GM21360 (cell line): ENCODE results near the gene PKNOX2.

Source experiments
- ATAC-seq: cut with Tn5 transposase; IDR thresholded peaks from one replicate; pipeline ENCODE4 v1.9.1; 2021; ENCODE audit warnings: mild to moderate bottlenecking, moderate library complexity; ENCODE audit not compliant: unreplicated experiment

Gene PKNOX2

GRCh38 chr11:125333354-125334073, 169.0 kb downstream of the PKNOX2 start:
- no peak for ATAC-seq

DNA sequence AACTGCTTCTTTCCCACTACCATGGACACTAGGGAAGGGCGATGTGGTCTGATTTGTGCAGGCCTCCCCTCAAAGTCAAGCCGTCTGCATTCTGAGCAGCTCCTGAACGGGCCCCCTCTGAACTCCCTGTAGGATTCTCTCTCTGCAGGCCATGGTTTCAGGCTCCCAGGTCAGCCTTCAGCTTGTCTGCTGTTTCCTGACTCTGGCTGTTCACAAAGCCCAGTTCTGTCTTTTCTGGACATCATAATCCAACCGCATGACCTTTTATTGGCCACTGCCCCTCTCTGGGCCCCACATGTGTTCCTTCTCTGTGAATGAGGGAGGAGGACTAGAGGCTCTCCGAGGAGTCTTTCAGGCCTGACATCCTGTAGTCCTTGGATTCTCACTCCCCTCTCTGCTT, 170.6 kb downstream of the PKNOX2 start:
- ATAC-seq = no peak

DNA sequence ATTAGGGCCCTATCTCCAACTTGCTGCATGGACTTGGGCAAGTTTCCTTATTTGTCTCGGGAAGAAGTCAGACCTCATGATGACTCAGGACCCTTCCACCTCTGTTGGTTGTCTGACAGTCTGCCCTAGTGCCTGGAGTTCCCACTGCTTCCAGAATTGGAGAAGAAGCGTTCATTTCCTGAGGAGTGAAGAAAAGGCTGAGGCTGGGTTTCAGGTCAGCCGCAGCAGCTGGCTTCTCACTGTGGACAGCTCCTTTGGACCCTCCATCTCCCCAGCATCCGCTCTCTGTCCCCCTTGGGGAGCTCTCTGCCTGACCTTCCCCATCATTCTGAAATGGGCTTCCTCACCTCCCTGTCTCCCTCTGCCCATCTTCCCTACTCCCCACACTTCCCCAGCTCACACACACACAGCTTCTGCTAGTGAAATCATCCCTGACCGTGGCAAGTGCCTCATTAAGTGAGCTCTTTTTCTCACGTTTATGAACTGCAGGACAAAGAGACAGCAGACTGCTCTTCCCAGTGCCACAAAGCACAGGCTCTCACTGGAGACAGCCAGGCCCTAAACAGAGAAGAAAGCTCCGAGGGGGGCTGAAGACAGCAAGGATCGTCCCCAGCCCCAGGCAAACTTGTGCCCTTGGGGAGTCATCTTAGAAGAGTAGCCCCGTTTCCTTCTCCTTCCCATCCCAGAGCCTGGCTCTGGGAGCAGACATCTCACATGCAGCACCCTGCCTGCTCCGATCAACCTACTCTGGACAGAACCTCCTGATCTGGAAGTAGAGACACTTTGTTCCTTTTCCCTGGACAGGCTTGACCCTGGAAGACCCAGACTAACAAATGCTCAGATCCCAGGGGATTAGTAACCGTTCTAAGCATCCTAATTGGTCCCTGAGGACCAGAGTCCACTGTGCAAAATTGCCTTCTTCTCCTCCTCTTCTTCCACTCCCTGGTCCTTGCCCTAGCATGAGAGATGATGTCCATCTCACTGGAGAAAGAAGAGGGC, 173.6 kb downstream of the PKNOX2 start:
- ATAC-seq = no peak

GRCh38 chr11:125338886-125339811, 174.6 kb downstream of the PKNOX2 start:
- no peak for ATAC-seq

- ATAC-seq = no peak
These were observed 177.1 kb downstream of the PKNOX2 start for GRCh38 chr11:125341676-125342075.

- ATAC-seq = no peak
These were observed 177.9 kb downstream of the PKNOX2 start for GRCh38 chr11:125342281-125342930.

DNA sequence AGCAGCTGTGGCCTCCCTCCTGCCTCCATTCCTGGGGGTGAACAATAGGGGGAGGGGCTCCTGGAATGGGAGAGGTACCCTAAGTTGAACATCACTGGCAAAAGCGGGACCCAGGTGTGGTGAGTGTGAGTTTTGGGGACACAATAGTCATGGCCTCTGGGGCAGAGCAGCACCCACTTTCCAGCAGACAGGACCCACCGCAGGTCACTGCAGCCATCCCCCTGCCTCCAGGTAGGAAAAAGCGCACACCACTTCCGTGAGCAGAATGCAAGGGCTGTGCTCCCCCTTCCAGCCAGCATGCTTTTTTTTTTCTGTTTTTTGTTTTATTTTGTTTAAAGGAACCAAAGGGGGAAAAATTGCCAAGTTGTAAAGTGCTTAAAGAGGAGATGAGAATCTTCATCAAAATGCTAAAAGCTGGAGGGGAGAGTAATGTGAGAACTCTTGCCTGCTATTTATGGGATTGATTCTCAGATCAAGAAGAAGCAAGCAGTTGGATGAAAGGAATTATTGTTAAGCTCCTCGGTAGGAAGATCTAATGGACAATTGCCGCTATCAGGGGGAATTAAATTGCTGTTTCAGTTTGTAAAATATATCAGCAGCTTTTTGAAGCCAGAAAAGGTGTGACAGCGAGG, 178.7 kb downstream of the PKNOX2 start:
- ATAC-seq = no peak

GRCh38 chr11:125343718-125344131, 179.2 kb downstream of the PKNOX2 start:
- ATAC-seq = no peak

- no peak for ATAC-seq
These were observed 180.4 kb downstream of the PKNOX2 start for GRCh38 chr11:125344846-125345420.

DNA sequence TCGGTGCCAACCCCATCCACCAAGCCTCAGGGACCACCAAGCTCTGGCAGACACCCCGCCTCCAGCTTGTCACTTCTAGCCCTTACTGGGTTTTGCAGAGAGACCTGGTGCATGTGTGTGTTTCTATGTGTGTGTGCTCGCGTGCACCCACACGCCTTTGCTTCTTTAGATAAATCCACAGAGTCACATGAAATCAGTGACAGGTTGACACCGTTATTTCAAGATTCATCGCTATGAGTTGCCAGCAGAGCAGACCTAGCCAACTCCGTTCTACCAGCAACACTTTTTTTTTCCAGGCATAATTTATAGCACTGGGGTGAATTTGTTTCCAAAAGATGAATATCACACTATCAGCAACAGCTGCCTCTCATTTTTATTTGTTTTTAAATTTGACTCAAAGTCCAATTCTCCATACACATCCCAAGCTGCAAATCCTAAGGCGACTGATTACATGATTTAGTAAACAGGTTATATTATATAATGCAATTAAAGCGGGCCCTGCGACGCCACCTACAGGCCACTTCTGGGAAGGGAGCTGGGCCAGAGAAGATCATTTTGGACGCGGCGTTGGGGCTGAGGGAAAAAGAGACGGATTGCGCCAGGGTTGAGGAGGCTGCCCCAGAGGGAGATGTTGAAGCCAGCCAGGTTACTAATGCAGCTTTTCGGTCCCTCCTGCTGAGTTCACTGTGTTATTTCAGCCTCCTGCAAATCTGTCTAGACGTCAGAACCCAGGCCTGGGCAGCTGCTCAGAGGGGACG, 181.0 kb downstream of the PKNOX2 start:
- no peak for ATAC-seq

DNA sequence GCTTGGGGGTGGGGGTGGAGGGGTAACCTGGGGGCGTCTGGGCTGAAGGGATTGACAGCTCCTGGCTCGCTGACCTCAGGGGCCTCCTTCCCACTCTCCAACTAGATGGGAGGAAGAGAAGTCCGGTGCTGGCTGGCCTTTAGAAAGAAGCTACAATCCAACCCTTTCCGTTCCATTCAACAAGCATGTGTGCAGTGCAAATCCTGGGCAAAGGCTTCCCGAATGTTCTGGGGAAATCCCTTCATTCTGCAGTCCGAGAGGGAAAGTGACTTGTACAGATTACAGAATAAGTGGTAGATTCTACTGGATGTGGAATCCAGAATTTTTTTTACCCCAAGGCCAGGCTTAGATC, 181.6 kb downstream of the PKNOX2 start:
- no peak for ATAC-seq

- no peak for ATAC-seq
These were observed 182.2 kb downstream of the PKNOX2 start for GRCh38 chr11:125346565-125347260.

DNA sequence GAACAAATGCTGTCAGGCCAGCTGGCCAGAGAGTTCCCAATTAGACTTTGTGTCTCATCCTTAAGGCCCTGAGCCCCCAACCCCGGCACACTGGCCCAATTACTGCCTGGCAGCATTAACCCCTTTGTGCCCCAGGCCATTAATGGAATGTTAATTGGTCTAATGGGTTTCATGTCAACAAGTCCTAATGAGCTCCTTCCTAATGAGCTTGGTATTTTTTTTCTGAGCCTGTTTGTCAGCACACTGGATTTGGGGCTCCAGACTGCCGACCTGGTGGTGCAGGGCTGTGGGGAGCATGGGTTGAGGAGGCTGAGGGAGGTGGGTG, 182.7 kb downstream of the PKNOX2 start:
- no peak for ATAC-seq

DNA sequence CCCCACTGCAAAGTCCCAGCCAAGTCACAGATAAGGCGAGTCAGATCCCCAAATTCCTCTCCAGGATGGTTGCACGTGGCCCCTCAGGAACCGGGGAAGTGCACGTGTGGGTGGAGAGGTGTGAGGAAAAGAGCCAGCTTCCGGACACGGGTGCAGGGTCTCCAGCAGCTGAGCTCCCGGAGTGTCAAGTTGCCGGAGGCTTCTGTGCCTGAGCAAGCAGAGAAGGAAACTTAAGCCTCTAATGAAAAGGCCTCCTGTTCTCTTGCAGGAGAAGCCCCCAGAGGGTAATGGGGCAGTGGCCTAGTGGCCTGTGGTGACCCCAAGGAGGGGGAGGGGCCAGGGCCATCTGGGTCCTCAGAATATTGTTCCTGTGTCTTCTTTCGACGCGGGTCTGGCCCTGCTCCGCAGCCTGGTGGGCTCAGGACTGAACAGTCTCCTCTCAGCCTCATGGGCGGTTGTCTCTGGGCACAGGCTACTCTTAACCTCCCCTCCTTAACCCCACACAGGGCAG, 183.6 kb downstream of the PKNOX2 start:
- no peak for ATAC-seq

DNA sequence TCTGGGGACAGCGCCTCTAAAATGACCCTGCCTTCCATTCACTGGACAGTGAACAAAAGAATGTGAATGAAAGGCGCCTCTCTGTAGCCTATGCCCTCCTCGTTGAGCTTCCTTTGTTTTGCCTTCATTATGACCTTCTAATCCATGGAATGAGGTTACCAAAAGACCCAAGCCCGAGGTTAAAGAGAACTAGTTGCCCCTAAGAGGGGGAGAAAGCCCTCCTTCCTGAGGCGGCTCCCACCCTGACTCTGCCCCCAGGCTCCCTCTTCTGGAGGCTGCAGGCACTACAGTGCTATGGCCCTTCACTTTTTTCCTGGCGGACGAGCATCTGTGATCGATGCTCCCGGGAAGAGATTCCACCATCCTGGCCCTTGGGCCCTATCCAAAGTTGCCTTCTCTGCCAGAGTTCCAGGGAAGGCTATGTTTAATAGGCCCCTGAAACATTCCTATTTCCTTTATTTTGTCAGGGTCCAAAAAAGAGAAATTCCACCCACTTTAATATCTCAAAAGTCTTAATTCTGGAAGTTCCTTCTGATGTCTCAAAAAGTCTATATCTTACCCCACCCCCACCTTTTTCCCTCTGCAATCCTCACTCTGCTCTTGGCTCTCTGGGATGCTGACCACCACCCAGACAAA, 184.2 kb downstream of the PKNOX2 start:
- ATAC-seq = no peak

GRCh38 chr11:125350206-125351032, 185.9 kb downstream of the PKNOX2 start:
- no peak for ATAC-seq
